GM23248 (cell line): Measurements from ENCODE around the gene TEX51. TPM values are rescaled to one million over a fixed set of nuclear protein-coding genes. Genes with fewer than 3 reads are reported as not detected.

Source experiments
- DNase-seq: peaks from one replicate; pipeline ENCODE4 v3.0.0-alpha.2; 2015
- H2AFZ ChIP-seq: fragments of 200-600 bp; sonication (generic); 2 replicates; pipeline ENCODE4 v1.6.1; 2016; ENCODE audit warnings: antibody characterized with exemption
- H3F3A ChIP-seq: fragments of 200-600 bp; sonication (generic); 2 replicates; pipeline ENCODE4 v1.6.1; 2016; ENCODE audit warnings: mild to moderate bottlenecking, antibody characterized with exemption, mixed run types; ENCODE audit not compliant: insufficient read depth
- H3K27ac ChIP-seq: fragments of 200-600 bp; sonication (generic); 2 replicates; pipeline ENCODE4 v1.5.1; 2016; ENCODE audit warnings: mild to moderate bottlenecking
- H3K27me3 ChIP-seq: fragments of 200-600 bp; sonication (generic); replicated peaks from 2 replicates; pipeline ENCODE4 v1.6.1; 2016; ENCODE audit warnings: mild to moderate bottlenecking; ENCODE audit not compliant: insufficient read depth
- H3K36me3 ChIP-seq: fragments of 200-600 bp; sonication (generic); 2 replicates; pipeline ENCODE4 v1.6.1; 2016; ENCODE audit warnings: low read depth, mild to moderate bottlenecking
- H3K4me1 ChIP-seq: fragments of 200-600 bp; sonication (generic); 2 replicates; pipeline ENCODE4 v1.6.1; 2016; ENCODE audit warnings: mild to moderate bottlenecking; ENCODE audit not compliant: insufficient read depth
- H3K4me2 ChIP-seq: fragments of 200-600 bp; sonication (generic); one replicate; pipeline ENCODE4 v1.6.1; 2016; ENCODE audit warnings: mild to moderate bottlenecking; ENCODE audit not compliant: unreplicated experiment
- H3K4me3 ChIP-seq: fragments of 200-600 bp; sonication (generic); 2 replicates; pipeline ENCODE4 v1.5.1; 2016; ENCODE audit warnings: mild to moderate bottlenecking
- H3K79me2 ChIP-seq: fragments of 200-600 bp; sonication (generic); 2 replicates; pipeline ENCODE4 v1.6.1; 2016; ENCODE audit warnings: mild to moderate bottlenecking; ENCODE audit not compliant: insufficient read depth
- H3K9ac ChIP-seq: fragments of 200-600 bp; sonication (generic); 2 replicates; pipeline ENCODE4 v1.6.1; 2016; ENCODE audit warnings: mild to moderate bottlenecking
- H3K9me2 ChIP-seq: fragments of 200-600 bp; sonication (generic); 2 replicates; pipeline ENCODE4 v1.6.1; 2016; ENCODE audit warnings: mixed run types, mild to moderate bottlenecking, moderate library complexity; ENCODE audit not compliant: insufficient read depth
- H3K9me3 ChIP-seq: fragments of 200-600 bp; sonication (generic); one replicate; pipeline ENCODE4 v1.6.1; 2017; ENCODE audit warnings: low read depth
- H4K20me1 ChIP-seq: fragments of 200-600 bp; sonication (generic); 2 replicates; pipeline ENCODE4 v1.6.0; 2016; ENCODE audit not compliant: insufficient read depth
- EZH2 ChIP-seq: fragments of 200-600 bp; sonication (generic); IDR thresholded peaks from 2 replicates; pipeline ENCODE4 v1.6.1; 2018; ENCODE audit warnings: antibody characterized with exemption, mild to moderate bottlenecking; ENCODE audit not compliant: insufficient read depth, poor library complexity, severe bottlenecking
- EZH2phosphoT487 ChIP-seq: fragments of 200-600 bp; sonication (generic); IDR thresholded peaks from 2 replicates; pipeline ENCODE4 v1.6.1; 2018; ENCODE audit warnings: antibody characterized with exemption, moderate library complexity, mild to moderate bottlenecking, low read depth; ENCODE audit not compliant: insufficient read depth
- WGBS, 2 experiments: methylation state at CpG; one replicate each; pipeline ENCODE4 v1.1.6; 2015 to 2017; ENCODE audit warnings: low lambda C conversion rate in 2 of 2, low coverage in 1 of 2; ENCODE audit errors: missing lambda C conversion rate in 2 of 2; 5-methylcytosine and 5-hydroxymethylcytosine counted together
- in situ Hi-C: fragments of 300-500 bp; cut with MboI; formaldehyde crosslinking; loops from 2 replicates; pipeline ENCODE4 v1.15.0; 2020
- polyA plus RNA-seq: library from polyadenylated mRNA; unstranded; fragments of >200 nt; fragmentation: Nextera tagmentation; extraction: Ambion mirVana; gene quantifications from 2 replicates; pipeline ENCODE4 v1.2.1, GENCODE V29; 2016
- total RNA-seq: library from RNA; depleted of rRNA; stranded (reverse); fragments of >200 nt; shearing (Covaris generic); gene quantifications from 2 replicates; pipeline ENCODE4 v1.2.3, GENCODE V29; 2014

Gene TEX51
- total and polyA plus RNA-seq, 2 experiments from 2014 or later = not detected

DNA sequence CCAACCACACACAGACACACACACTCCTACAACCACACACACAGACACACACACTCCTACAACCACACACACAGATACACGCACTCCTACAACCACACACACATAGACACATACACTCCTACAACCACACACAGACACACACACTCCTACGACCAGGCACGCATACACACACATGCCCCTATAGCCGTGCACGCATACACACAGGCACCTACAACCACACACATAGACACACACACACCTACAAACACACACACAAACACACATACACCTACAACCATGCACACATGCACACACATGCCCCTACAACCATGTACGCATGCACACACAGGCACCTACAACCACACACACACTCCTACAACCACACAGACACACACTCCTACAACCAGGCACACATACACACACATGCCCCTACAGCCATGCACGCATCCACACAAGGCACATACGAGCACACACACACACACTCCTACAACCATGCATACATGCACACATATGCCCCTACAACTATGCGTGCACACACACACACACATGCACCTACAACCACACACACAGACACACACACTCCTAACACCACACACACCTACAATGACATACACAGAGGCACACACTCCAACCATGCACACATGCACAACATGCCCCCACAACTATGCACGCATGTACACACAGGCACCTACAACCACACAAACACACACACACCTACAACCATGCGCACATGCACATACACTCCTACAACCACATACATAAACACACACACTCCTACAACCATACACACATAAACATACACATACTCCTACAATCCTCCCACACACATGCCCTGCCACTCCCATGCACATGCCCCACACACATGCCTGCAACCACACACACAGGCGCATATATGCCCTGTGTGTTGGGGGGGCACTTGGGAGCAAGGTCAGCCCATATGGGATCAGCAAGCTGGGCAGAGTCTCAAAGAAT is 19.1 kb upstream of the TEX51 start:
- 79 to 82% methylated on average over 12 of the region's 12 CpGs for WGBS, 2 experiments
- Histone ChIP-seq H3F3A (no peaks in the 10 kb centered on the region), H3K4me3 (no peak overlapping the region), H3K9ac (no peak overlapping the region), H3K27ac (no peak overlapping the region), H3K4me2 (no peak overlapping the region), H3K4me1 (no peaks in the 10 kb centered on the region), H3K9me3 (no peaks in the 10 kb centered on the region), H4K20me1 (no peaks in the 10 kb centered on the region), H3K27me3 (no peaks in the 10 kb centered on the region), H3K9me2 (no peaks in the 10 kb centered on the region), H2AFZ (no peak overlapping the region), H3K79me2 (no peaks in the 10 kb centered on the region), H3K36me3 (no peaks in the 10 kb centered on the region)
- no peak for DNase-seq
- in situ Hi-C loops = no loop called here
- TF ChIP-seq EZH2phosphoT487 = no peak
- no peak for TF ChIP-seq EZH2

GRCh38 chr2:126880324-126880723 is 18.4 kb upstream of the TEX51 start:
- Histone ChIP-seq H3K27me3 (no peaks in the 10 kb centered on the region; the same call in 1 of the 2 replicates), H3K79me2 (no peaks in the 10 kb centered on the region), H3F3A (no peaks in the 10 kb centered on the region), H3K4me1 (no peaks in the 10 kb centered on the region), H3K36me3 (no peaks in the 10 kb centered on the region), H3K4me3 (no peak overlapping the region), H3K9me2 (no peaks in the 10 kb centered on the region), H2AFZ (no peak overlapping the region), H3K9ac (no peak overlapping the region), H3K9me3 (no peaks in the 10 kb centered on the region), H3K4me2 (no peak overlapping the region), H4K20me1 (no peaks in the 10 kb centered on the region), H3K27ac (no peak overlapping the region)
- DNase-seq = no peak
- TF ChIP-seq EZH2phosphoT487 (no peak), EZH2 (no peak)
- in situ Hi-C loops = no loop called here
- WGBS, 2 experiments = 53 to 59% methylated on average over 7 of the region's 7 CpGs

GRCh38 chr2:126880817-126881216 is 17.9 kb upstream of the TEX51 start:
- in situ Hi-C loops = no loop called here
- Histone ChIP-seq H3K9me3 (no peaks in the 10 kb centered on the region), H3K9ac (no peak overlapping the region), H3K4me2 (no peak overlapping the region), H3K4me3 (no peak overlapping the region), H3K4me1 (no peaks in the 10 kb centered on the region), H4K20me1 (no peaks in the 10 kb centered on the region), H3K36me3 (no peaks in the 10 kb centered on the region), H3K9me2 (no peaks in the 10 kb centered on the region), H2AFZ (no peak overlapping the region), H3K27me3 (no peaks in the 10 kb centered on the region; the same call in 1 of the 2 replicates), H3K79me2 (no peaks in the 10 kb centered on the region), H3F3A (no peaks in the 10 kb centered on the region), H3K27ac (no peak overlapping the region)
- TF ChIP-seq EZH2 (no peak), EZH2phosphoT487 (no peak)
- no peak for DNase-seq
- 21% methylated on average over 4 of the region's 4 CpGs for WGBS, 2 experiments

DNA sequence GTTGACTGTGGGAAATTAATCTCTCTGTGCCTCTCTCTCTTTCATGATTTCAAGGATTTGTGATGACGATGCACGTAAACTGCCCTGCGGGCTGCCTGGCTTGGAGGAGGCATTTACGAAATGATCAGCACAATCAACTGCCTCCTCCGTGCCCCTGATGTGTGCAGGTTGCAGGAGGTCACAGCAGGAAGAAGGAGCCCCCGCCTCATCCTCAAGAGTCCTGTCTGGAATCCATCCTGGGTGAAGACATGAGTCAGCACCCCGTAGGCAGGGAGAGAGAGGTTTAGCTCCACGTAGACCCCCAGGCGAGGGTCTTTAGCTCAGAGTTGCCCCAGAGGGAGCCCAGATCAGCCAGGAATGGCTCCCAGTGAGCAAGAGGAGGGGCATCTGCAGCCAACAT is 17.1 kb upstream of the TEX51 start:
- Histone ChIP-seq H3K4me3 (no peak overlapping the region), H3K9me3 (no peaks in the 10 kb centered on the region), H3K79me2 (no peaks in the 10 kb centered on the region), H3K36me3 (no peaks in the 10 kb centered on the region), H3K4me1 (no peaks in the 10 kb centered on the region), H3K9ac (no peak overlapping the region), H4K20me1 (no peaks in the 10 kb centered on the region), H3F3A (no peaks in the 10 kb centered on the region), H3K4me2 (no peak overlapping the region), H3K27ac (no peak overlapping the region), H2AFZ (no peak overlapping the region), H3K27me3 (no peaks in the 10 kb centered on the region; the same call in 1 of the 2 replicates), H3K9me2 (no peaks in the 10 kb centered on the region)
- TF ChIP-seq EZH2phosphoT487 = no peak
- TF ChIP-seq EZH2 = no peak
- no peak for DNase-seq
- in situ Hi-C loops = no loop called here
- 32 to 43% methylated on average over 9 of the region's 9 CpGs for WGBS, 2 experiments
